LNCAP (cell line): Measurements from ENCODE around the gene LRP2BP.

ENCODE experiments used
- TF ChIP-seq, protein P1 (sequence below): fragments of 450-650 bp; IDR thresholded peaks from 2 replicates; pipeline ENCODE4 v1.5.1; 2017; ENCODE audit warnings: mild to moderate bottlenecking

LRP2BP gene

DNA sequence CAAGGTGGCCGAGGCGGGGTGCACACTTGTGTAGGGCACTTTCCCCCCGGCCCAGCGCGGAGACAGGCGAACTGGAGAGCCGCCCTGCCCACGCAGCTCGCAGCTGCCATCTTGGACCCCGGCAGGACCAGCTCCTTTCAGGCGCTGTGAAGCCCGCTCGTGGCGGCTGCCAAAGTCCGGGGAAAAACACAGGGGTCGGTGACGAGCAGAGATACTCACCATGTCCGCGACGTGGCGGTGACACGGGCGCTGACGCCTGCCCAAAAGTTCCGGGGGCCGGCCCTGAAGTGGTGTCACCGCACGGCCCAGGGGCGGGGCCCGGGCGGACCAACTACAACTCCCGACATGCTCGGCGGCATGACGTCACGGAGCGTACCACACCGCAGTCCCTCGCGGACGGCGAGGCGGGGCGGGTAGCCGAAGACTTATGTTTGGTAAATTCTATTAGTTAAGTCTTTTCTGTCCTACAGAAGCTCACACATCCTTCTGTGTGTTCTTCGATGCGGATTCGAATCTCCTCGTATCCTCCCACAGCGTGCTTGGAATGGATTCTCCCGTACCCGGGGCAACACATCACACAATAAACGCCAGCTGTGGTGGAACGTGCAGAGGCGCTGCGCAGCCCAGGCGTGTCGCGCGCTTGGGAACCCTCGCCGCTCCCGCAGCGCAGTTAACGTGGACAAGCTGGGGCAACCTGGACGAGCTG lies 30.1 kb upstream of the LRP2BP start, which contains the start of gene UFSP2:
TSS of gene UFSP2 (minus strand) at position 318 of the 706 bp plus-strand sequence. CDS start at position 222, 96 bp downstream.
- TF ChIP-seq, protein P1, sequence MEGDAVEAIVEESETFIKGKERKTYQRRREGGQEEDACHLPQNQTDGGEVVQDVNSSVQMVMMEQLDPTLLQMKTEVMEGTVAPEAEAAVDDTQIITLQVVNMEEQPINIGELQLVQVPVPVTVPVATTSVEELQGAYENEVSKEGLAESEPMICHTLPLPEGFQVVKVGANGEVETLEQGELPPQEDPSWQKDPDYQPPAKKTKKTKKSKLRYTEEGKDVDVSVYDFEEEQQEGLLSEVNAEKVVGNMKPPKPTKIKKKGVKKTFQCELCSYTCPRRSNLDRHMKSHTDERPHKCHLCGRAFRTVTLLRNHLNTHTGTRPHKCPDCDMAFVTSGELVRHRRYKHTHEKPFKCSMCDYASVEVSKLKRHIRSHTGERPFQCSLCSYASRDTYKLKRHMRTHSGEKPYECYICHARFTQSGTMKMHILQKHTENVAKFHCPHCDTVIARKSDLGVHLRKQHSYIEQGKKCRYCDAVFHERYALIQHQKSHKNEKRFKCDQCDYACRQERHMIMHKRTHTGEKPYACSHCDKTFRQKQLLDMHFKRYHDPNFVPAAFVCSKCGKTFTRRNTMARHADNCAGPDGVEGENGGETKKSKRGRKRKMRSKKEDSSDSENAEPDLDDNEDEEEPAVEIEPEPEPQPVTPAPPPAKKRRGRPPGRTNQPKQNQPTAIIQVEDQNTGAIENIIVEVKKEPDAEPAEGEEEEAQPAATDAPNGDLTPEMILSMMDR, result no peak

DNA sequence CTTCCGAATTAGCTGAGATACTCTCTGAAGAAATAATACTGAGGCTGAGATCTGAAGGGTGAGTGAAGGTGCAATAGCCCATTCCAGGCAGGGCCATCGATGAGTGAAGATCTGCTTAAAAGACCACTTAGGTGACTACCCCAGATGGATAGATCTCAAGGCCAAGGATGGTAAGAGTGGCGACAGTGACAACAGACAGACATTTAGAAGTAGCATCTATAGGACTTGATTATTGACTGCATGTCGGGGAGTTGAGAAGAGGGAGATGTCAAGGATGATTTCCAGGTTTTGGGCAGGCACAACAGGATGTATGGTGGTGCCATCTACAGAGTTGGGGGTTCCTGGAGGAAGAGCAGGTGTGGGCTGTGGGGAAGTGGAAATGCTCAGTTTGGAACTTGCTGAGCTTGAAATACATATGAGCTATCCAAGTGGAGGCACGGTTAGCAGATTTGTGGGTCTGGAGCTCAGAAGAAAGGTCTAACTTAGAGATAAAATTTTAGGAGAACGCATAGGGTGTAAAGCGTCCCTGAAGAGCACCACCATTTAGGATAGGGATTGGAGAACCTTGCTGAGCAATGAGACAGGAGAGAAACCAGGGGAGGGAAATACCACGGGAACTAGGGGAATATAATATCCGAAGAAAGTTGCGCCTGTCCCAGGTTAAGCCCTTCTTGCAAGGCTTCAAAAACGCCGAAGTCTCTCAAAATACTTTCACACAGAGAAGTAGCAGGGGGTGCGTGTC lies 29.4 kb upstream of the LRP2BP start:
- TF ChIP-seq, protein P1, result no peak

DNA sequence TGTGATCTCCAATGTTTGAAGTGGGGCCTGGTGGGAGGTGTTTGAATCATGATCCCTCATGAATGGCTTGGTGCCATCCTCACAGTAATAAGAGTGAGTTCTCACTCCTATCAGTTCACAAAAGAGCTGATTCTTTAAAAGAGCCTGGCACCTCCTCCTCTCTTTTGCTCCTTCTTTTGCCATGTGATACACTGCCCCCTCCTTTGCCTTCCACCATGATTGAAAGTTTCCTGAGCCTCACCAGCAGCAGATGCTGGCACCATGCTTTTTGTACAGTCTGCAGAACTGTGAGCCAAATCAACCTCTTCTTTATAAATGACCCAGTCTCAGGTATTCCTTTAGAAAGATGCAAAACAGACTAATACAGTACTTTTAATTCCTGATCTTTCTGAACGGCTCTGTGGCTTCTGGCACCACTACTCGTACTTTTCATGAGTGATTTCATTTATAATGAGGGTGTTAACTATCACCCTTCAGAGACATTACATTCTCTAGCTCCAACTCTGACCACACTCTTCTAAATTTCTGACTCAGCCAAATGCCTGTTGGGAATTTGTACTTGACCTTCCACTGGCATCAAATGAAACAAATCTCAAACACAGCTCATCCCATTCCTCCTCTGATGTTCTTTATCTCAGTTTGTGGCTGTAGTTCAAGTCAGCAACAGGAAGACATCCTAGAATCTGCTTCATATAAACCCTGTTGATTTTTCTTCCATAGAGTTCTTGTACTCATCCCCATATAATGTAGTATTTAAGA lies 25.8 kb upstream of the LRP2BP start:
- TF ChIP-seq, protein P1, result no peak

DNA sequence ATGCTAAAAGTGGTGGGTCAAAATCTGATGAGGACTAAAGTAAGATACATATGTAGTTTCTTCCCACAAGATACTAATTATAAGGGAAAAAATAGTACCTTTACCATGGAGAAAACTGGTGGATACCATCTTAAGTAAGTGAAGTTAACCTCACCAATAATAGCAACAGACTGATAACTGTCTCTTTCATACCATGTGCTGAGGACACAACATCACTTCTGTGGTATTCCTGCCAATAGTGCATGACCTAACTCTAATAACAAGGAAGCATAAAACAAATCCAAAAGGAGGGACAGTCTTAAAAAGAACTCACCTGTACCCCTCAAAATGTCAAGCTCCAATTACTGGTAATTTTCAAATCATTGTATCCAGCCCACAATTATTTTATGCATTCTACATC lies 21.2 kb upstream of the LRP2BP start:
- TF ChIP-seq, protein P1, result no peak

DNA sequence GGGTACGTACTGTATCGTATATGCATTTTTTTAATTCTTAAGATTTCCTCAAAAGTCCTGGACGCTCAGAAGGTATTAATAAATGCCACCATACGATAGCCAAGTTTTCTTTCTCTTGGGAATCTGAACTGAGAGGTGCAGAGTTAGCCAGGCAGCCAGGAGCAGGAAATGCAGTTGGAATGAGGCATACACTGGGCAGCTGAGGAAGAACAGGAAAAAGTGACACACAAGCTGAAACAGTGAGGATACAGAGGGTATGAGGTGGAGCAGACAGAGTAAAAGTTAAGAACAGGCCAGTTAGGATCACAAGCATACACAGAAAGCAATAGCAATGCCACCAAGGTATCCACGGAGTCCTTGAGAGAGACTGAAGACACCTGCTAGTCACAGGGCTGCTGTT lies 16.7 kb upstream of the LRP2BP start:
- TF ChIP-seq, protein P1, result no peak

DNA sequence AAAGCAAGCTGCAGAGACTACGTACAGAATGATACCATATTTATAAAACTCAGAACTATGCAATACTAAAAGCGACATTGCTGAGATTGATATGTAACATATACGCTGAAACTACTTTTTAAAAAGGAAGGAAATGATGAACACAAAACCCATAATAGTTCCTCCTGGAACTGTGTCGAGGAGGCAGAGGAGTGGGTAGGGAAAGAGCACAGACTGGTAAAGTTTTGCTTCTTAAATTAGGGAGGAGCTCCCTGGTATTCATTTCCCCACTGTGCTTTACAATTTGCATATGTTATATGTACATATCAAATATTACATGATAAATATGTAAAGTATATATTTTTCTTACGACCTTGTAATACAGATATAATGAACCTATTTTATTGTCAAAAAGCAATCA lies 16.1 kb upstream of the LRP2BP start:
- TF ChIP-seq, protein P1, result no peak

DNA sequence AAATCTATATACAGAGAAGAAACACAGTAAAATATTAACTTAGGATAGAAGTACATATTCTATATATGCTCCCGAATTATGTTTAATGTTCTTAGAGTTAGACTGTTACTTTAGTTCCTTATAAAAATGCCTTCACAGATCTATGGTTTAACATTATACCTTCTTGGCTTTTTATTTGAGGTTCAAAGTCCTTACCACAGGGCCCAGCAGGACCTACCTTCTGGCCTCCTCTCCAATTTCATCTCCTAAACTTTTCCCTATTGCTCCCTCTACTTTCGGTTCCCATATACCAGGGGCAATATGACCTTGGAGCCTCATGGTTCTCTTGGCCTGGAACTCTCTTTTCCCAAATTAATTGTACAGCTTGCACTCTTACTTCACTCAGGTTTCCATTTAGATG lies 12.7 kb upstream of the LRP2BP start:
- TF ChIP-seq, protein P1, result no peak
